ENCODE data around the gene RASSF3. TPM values are rescaled to one million over a fixed set of nuclear protein-coding genes. Genes with fewer than 3 reads are reported as not detected.
A peak's percentile ranks its signal among the peaks of the same experiment; 100 is the strongest.

Gene RASSF3
- total and polyA plus RNA-seq, 12 donors = 21.7 to 75.8 (median 39.5) TPM

GRCh38 chr12:64735442-64735841 lies 125.1 kb downstream of the RASSF3 start:
- intact Hi-C loops (cut with DNase I) = no loop called here
- DNase-seq = no peak
- H3K36me3 ChIP-seq (replicated peaks in 1 of 2) = peaks cover 0 to 68% of the 10 kb centered on the region in 2 donors
- H3K27me3 ChIP-seq = no peaks in the 10 kb centered on the region
- H3K27ac ChIP-seq = peak overlapping the region in 1 of 5 donors; percentile 20
- H3K9me3 ChIP-seq (replicated peaks in 1 of 3) = no peaks in the 10 kb centered on the region
- no peak for TF ChIP-seq POLR2A (IDR thresholded peaks at IDR 0.05)
- TF ChIP-seq, protein P1, sequence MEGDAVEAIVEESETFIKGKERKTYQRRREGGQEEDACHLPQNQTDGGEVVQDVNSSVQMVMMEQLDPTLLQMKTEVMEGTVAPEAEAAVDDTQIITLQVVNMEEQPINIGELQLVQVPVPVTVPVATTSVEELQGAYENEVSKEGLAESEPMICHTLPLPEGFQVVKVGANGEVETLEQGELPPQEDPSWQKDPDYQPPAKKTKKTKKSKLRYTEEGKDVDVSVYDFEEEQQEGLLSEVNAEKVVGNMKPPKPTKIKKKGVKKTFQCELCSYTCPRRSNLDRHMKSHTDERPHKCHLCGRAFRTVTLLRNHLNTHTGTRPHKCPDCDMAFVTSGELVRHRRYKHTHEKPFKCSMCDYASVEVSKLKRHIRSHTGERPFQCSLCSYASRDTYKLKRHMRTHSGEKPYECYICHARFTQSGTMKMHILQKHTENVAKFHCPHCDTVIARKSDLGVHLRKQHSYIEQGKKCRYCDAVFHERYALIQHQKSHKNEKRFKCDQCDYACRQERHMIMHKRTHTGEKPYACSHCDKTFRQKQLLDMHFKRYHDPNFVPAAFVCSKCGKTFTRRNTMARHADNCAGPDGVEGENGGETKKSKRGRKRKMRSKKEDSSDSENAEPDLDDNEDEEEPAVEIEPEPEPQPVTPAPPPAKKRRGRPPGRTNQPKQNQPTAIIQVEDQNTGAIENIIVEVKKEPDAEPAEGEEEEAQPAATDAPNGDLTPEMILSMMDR (IDR thresholded peaks at IDR 0.05) = no peak
- H3K4me1 ChIP-seq (replicated peaks in 1 of 2) = peaks cover 33 to 45% of the 10 kb centered on the region in 2 donors
- no peak overlapping the region for H3K4me3 ChIP-seq

DNA sequence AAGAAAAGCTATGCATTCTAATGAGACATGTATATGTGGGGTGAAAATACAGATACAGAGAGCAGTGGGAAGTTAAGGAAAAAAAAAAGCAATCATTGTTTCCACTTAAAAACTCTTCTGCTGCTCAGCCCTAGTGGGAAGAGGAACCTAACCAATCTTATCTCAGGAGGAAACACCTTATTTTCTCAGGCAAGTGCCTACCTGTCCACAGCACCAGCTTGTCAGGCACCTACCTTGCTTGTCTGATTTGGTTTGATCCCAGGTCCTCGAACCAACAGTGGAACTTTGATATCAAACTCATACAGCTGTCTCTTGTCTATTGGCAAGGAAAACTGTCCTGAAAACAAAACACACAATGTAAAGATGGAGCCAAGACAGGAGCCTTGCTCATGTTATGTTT lies 126.5 kb downstream of the RASSF3 start:
- Histone ChIP-seq H3K27me3 (no peaks in the 10 kb centered on the region), H3K4me1 (replicated peaks in 1 of 2) (peaks cover 25 to 36% of the 10 kb centered on the region in 2 donors), H3K9me3 (replicated peaks in 1 of 3) (no peaks in the 10 kb centered on the region), H3K27ac (no peak overlapping the region), H3K4me3 (no peak overlapping the region), H3K36me3 (replicated peaks in 1 of 2) (peaks cover 0 to 78% of the 10 kb centered on the region in 2 donors)
- WGBS, 4 donors = 63 to 72% (median 71%) methylated on average over 1 of the region's 1 CpG
- intact Hi-C loops (cut with DNase I) = no loop called here
- TF ChIP-seq, protein P1 (IDR thresholded peaks at IDR 0.05) = no peak
- TF ChIP-seq POLR2A (IDR thresholded peaks at IDR 0.05) = no peak
- DNase-seq = no peak

GRCh38 chr12:64737539-64737938 lies 127.2 kb downstream of the RASSF3 start:
- Histone ChIP-seq H3K36me3 (replicated peaks in 1 of 2) (peaks cover 0 to 86% of the 10 kb centered on the region in 2 donors), H3K27ac (peak overlapping the region in 3 of 5 donors; percentile 4 to 69 (median 65)), H3K27me3 (no peaks in the 10 kb centered on the region), H3K4me1 (replicated peaks in 1 of 2) (peaks cover 25 to 36% of the 10 kb centered on the region in 2 donors), H3K9me3 (replicated peaks in 1 of 3) (no peaks in the 10 kb centered on the region), H3K4me3 (no peak overlapping the region)
- TF ChIP-seq POLR2A (IDR thresholded peaks at IDR 0.05) = no peak
- TF ChIP-seq, protein P1 (IDR thresholded peaks at IDR 0.05) = no peak
- DNase-seq = no peak
- intact Hi-C loops (cut with DNase I) = no loop called here
- 19 to 33% (median 20%) methylated on average over 1 of the region's 1 CpG for WGBS, 4 donors

GRCh38 chr12:64739778-64740177 lies 129.5 kb downstream of the RASSF3 start:
- H3K4me3 ChIP-seq = no peak overlapping the region

More at GRCh38 chr12:64739778-64740177, 129.5 kb downstream of the RASSF3 start:
- H3K36me3 ChIP-seq (replicated peaks in 1 of 2) = peaks cover 0 to 93% of the 10 kb centered on the region in 2 donors
- no peaks in the 10 kb centered on the region for H3K27me3 ChIP-seq
- DNase-seq = no peak
- H3K9me3 ChIP-seq (replicated peaks in 1 of 3) = no peaks in the 10 kb centered on the region
- peak overlapping the region in 1 of 5 donors; percentile 11 for H3K27ac ChIP-seq
- TF ChIP-seq POLR2A (IDR thresholded peaks at IDR 0.05) = no peak
- TF ChIP-seq, protein P1 (IDR thresholded peaks at IDR 0.05) = no peak
- peaks cover 19 to 30% of the 10 kb centered on the region in 2 donors for H3K4me1 ChIP-seq (replicated peaks in 1 of 2)
- intact Hi-C loops (cut with DNase I) = no loop called here
- 86 to 92% (median 89%) methylated on average over 2 of the region's 2 CpGs for WGBS, 4 donors

Measured in adrenal gland (tissue), 12 donors.